Activated CD8-positive, alpha-beta memory T cell treated with anti-CD3 and anti-CD28 coated beads, Interleukin-2, amount 10 ng/mL, durations not matched to agents 7 days and 5 days (primary cell): Measurements from ENCODE around the gene SYAP1. TPM values are rescaled to one million over a fixed set of nuclear protein-coding genes. Genes with fewer than 3 reads are reported as not detected.

ENCODE experiments used
- ATAC-seq: fragments of 150-1000 bp; cut with Tn5 transposase; one replicate; pipeline ENCODE4 v1.10.0; 2021; ENCODE audit warnings: moderate library complexity
- CTCF ChIA-PET: fragments of 350-600 bp; sonication (Branson Sonifier 250); formaldehyde crosslinking; loops from one replicate; lab custom pipeline; 2021; ENCODE audit warnings: antibody characterized with exemption; lab: Charles Lee
- DNase-seq: peaks from one replicate; pipeline ENCODE4 v3.0.0-alpha.2; 2020
- H3K27ac Mint-ChIP-seq: one replicate; pipeline ENCODE4 v1.8.0; 2021; ENCODE audit warnings: mild to moderate bottlenecking, mixed read lengths
- H3K27me3 Mint-ChIP-seq: one replicate; pipeline ENCODE4 v1.8.0; 2021; ENCODE audit warnings: mixed read lengths
- H3K36me3 Mint-ChIP-seq: one replicate; pipeline ENCODE4 v1.8.0; 2021; ENCODE audit warnings: mild to moderate bottlenecking, mixed read lengths
- H3K4me1 Mint-ChIP-seq: one replicate; pipeline ENCODE4 v1.8.0; 2021; ENCODE audit warnings: mixed read lengths
- H3K4me3 Mint-ChIP-seq: one replicate; pipeline ENCODE4 v1.8.0; 2021; ENCODE audit warnings: mild to moderate bottlenecking, moderate library complexity, mixed read lengths
- H3K9me3 Mint-ChIP-seq: one replicate; pipeline ENCODE4 v1.8.0; 2022; ENCODE audit warnings: low read depth, mixed read lengths
- total RNA-seq, 2 experiments: library from RNA; stranded (reverse); gene quantifications; one replicate each; pipeline ENCODE4 v1.2.3, GENCODE V29; 2021

SYAP1 gene
- total RNA-seq, 2 experiments from 2014 or later: 13.1 to 18.4 TPM

GRCh38 chrX:16797841-16798240, 78.4 kb downstream of the SYAP1 start:
- Mint-ChIP-seq H3K4me3 (no peak overlapping the region), H3K36me3 (peaks cover 13% of the 10 kb centered on the region), H3K27ac (no peak overlapping the region), H3K4me1 (peaks cover 2% of the 10 kb centered on the region), H3K27me3 (no peaks in the 10 kb centered on the region), H3K9me3 (no peaks in the 10 kb centered on the region)
- no peak for ATAC-seq
- CTCF ChIA-PET: interaction anchor here (0.7 kb wide), 2 partner anchors 9 to 14 kb away, joined by 3 to 5 read pairs; no protein-coding TSS in a partner anchor
- no peak for DNase-seq

- DNase-seq (no peak), ATAC-seq (no peak)
- H3K36me3 Mint-ChIP-seq: peaks cover 5% of the 10 kb centered on the region
- H3K9me3 Mint-ChIP-seq: no peaks in the 10 kb centered on the region
- no peak overlapping the region for H3K4me3 Mint-ChIP-seq
- CTCF ChIA-PET: interaction anchor here (1.4 kb wide), 1 partner anchor 21 kb away, joined by 4 read pairs; no protein-coding TSS in a partner anchor
- peaks cover 14% of the 10 kb centered on the region for H3K4me1 Mint-ChIP-seq
- H3K27ac Mint-ChIP-seq: no peak overlapping the region
- H3K27me3 Mint-ChIP-seq: no peaks in the 10 kb centered on the region
Measured at GRCh38 chrX:16804923-16805464, 85.6 kb downstream of the SYAP1 start.

GRCh38 chrX:16807548-16807947, 88.1 kb downstream of the SYAP1 start:
- ATAC-seq (no peak), DNase-seq (no peak)
- no peaks in the 10 kb centered on the region for H3K27me3 Mint-ChIP-seq
- H3K4me3 Mint-ChIP-seq: no peak overlapping the region
- H3K27ac Mint-ChIP-seq: peak overlapping the region; percentile 52
- peaks cover 16% of the 10 kb centered on the region for H3K4me1 Mint-ChIP-seq
- no peaks in the 10 kb centered on the region for H3K9me3 Mint-ChIP-seq
- CTCF ChIA-PET: interaction anchor here (0.6 kb wide), 1 partner anchor 19 kb away, joined by 3 read pairs; no protein-coding TSS in a partner anchor
- peaks cover 4% of the 10 kb centered on the region for H3K36me3 Mint-ChIP-seq

- ATAC-seq (no peak), DNase-seq (no peak)
- CTCF ChIA-PET: interaction anchor here (0.6 kb wide), 1 partner anchor 18 kb away, joined by 3 read pairs; no protein-coding TSS in a partner anchor
- Mint-ChIP-seq H3K27ac (peak overlapping the region; percentile 52), H3K27me3 (no peaks in the 10 kb centered on the region), H3K4me1 (peaks cover 16% of the 10 kb centered on the region), H3K36me3 (peaks cover 8% of the 10 kb centered on the region), H3K4me3 (no peak overlapping the region), H3K9me3 (no peaks in the 10 kb centered on the region)
Measured at GRCh38 chrX:16807976-16808542, 88.6 kb downstream of the SYAP1 start.

- CTCF ChIA-PET: no interaction called here
- Mint-ChIP-seq H3K9me3 (no peaks in the 10 kb centered on the region), H3K27ac (no peak overlapping the region), H3K27me3 (no peaks in the 10 kb centered on the region), H3K4me3 (no peak overlapping the region), H3K4me1 (peaks cover 14% of the 10 kb centered on the region), H3K36me3 (peaks cover 14% of the 10 kb centered on the region)
- no peak for DNase-seq
- no peak for ATAC-seq
Measured at GRCh38 chrX:16814597-16814996, 95.2 kb downstream of the SYAP1 start.

Other genes with a start within 250 kb of the SYAP1 start
- gene S100G, start 69.5 kb upstream of the SYAP1 start, total RNA-seq: not detected
- 1 to 10 TPM; 5.6 to 6.6 TPM for gene CTPS2, start 6.9 kb upstream of the SYAP1 start, total RNA-seq
- 10 to 100 TPM; 10.2 to 13.2 TPM for gene TXLNG, start 66.9 kb downstream of the SYAP1 start, total RNA-seq
- gene RBBP7, start 150.8 kb downstream of the SYAP1 start, total RNA-seq: 100 to 1,000 TPM; 178 to 193 TPM
- not detected for gene REPS2, start 227.0 kb downstream of the SYAP1 start, total RNA-seq